GM19043 (cell line): ENCODE measurements around the gene IL18BP.

Experiments used
- ATAC-seq: cut with Tn5 transposase; IDR thresholded peaks from one replicate; pipeline ENCODE4 v1.9.1; 2021; ENCODE audit warnings: low read depth; ENCODE audit not compliant: unreplicated experiment

The IL18BP gene

DNA sequence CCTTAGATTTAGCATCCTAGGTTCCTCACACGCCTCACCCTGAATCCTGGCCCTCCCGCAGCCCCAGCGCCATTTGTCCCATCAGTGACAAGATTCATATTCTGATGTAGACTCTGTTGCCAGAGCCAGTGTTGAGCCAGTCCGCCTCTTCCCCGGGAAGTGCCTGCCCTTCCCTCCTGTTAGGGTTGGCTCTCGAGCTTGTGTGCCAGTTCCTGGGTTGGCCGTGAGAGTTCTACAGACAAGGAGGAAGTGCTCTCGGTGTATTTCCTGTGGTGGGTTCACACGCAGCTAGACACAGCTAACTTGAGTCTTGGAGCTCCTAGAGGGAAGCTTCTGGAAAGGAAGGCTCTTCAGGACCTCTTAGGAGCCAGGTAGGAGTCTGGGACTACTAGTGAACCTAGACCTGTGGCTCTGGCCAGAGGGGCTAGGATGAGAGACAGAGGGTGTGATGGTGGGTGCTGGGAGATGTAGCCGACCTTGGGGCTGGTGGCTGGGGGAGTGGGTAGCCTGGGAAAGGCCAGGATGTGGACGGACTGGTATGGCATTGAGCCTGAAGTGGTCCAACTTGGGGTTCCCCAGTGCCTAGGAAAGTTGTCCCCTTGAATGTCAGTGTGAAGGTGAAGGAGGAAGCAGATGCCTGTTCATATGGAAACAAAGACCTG is at the start of gene IL18BP:
TSS of gene IL18BP (plus strand) at position 261 of the 662 bp plus-strand sequence. CDS start 1,076 bp downstream, outside the sequence.
- peak; percentile 52 for ATAC-seq

DNA sequence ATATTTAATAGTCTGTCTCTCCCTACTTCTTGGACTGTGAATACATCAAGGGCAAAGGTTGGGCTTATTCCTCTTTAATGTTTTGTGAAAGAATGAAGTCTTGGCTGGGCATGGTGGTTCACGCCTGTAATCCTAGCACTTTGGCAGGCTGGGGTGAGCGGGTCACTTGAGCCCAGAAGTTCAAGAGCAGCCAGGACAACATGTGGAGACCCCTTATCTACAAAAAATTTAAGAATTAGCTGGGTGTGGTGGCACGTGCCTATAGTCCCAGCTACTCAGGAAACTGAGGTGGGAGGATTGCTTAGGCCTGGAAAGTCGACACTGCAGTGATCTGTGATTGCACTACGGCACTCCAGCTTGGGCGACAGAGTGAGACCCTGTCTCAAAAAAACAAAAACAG is 49.7 kb upstream of the IL18BP start:
- no peak for ATAC-seq

DNA sequence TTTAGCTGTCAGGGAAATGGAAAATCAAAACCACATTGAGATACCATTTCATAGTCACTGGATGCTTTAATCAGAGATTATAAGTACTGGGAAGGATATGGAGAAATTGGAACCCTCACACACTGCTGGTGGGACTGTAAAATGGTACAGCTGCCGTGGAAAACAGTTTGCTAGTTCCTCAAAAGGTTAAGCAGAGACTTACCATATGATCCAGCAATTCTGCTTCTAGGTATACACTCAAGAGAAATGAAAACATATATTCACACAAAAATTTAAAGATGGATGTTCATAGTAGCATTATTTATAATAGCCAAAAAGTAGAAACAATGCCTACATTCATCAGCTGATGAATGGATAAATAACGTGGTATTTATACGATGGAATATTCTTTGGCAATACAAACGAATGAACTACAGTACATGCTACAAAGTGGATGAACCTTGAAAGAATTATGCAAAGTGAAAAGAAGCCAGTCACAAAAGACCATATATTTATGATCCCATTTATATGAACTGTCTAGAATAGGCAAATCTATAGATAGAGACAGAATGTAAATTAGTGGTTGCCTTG is 46.9 kb upstream of the IL18BP start:
- no peak for ATAC-seq

DNA sequence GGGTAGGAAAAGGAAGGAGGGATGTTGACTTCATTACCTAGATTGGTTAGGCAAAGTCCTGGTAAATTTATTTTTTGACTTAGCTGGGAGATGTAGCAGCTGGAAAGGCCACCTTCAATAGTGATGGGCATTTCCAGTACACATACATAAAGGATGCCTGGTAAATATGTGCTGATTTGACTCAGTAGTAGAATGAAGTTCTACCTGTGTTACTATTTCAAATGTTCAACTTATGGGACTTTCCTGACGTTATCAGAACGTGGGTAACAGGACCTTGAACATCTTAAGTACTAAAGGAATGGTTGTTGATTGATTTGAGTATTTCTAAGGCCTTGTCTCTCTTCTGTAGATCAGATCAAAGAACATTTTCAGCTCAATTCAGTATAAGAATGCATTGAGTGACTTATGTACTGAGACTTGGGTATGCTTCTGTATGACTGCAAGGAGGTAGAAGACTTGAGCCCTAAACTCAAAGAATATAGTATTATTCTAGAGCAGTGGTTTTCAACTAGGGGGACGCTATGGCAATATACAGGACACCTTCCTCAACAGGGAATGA is 42.7 kb upstream of the IL18BP start:
- no peak for ATAC-seq

DNA sequence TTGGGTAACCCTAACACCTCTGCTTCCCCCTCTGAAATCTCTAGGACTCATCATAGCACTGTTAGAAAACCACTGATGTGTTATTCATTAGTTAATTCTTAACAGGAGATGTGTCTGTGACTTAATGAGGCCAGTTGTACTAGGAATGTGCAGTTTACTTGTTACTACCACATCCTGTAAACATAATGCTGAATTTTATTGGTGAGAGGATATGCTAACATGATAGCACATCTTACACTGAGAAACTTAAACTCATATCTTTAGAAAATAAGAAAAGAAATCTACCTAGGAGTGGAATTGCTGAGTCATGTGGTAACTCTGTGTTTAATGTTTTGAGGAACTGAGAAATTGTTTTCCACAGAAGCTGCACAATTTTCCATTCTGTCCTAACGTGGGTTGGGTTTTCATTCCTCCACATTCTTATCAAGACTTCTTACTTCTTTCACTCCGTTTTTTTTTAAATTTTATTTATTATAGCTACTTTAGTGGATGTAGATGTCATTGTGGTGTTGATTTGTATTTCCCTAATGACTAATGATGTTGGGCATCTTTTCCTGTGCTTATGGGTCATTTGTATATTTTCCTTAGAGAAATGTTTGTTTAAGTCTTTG is 36.2 kb upstream of the IL18BP start:
- ATAC-seq: peak; percentile 75

DNA sequence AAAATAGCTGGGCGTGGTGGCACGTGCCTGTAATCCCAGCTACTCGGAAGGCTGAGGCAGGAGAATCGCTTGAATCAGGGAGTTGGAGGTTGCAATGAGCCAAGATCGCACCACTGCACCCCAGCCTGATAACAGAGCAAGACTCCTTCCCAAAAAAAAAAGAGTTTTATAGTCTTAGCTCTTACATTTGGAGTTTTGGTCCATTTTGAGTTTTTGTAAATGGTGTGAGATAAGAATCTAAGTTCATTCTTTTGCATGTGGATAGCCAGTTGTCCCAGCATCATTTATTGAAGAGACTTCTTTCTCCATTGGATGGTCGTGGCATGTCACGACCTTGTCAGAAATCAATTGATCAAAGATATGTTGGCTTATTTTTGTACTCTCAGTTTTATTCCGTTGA is 35.2 kb upstream of the IL18BP start:
- no peak for ATAC-seq

DNA sequence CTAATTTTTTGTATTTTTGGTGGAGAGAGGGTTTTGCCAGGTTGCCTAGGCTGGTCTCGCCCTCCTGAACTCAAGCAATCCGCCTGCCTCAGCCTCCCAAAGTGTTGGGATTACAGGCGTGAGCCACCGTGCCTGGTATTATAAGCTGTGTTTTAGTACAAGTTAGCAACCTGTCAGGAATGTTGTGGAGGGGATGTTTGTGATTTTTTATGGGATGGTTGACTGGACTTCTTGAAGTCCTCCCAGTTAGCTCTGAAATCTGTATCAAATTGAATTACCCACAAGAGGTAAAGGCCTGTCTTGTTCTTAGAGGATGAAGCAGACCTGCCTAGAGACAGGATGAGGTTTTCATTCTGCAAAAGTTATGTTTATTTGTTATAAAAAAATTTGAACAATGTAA is 34.1 kb upstream of the IL18BP start:
- ATAC-seq: no peak

DNA sequence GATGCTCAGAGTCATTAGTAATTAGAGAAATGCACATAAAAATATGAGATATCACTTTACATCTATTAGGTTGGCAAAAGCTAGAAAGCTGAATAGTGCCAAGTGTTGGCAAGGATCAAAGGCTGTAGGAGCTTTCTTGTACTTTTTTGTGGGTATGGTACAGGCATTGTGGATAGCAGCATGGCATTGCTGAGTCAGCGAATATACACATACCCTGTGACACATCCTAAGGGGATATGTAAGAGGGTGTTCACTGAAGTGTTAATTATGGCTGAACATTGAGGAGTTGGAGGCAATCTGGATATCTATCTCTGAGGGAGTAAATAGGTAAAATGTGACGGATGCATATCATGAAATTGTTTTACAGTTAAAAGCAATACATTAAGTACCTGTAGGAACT is 27.0 kb upstream of the IL18BP start:
- no peak for ATAC-seq

DNA sequence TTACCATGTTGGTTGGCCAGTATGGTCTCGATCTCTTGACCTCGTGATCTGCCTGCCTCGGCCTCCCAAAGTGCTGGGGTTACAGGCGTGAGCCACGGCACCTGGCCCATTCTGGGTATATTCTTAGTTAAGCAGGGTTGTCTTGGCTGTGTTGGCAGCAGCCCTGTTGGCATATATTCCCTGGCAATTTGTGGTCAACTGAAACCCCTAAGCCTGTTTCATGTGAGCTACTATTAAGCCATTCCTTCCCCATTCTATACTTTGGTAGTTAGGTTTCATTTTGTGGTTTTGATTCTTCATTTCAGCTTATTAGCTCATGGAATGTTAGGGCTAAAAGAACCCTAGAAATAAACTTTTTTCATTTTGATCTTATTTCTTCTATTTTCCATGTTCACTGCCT is 22.2 kb upstream of the IL18BP start:
- ATAC-seq: no peak

DNA sequence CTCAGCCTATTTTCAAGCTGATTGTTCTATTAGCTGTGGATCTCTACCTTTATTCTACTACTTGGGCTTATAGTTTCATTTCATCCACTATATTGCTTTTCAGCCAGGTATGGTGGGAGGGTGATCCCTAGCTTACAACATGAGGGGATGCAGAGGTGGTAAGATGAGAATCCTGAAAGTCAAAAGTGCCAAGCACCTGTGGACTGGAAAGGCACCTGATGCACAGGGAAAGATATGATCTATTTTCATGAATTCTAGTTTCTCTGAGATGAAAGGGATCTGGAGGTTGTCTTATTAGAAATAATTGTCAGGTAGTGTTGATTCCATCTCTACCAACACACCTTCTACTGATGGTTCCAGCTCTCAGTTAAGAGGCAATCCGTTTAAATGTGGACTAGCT is 21.6 kb upstream of the IL18BP start:
- no peak for ATAC-seq

DNA sequence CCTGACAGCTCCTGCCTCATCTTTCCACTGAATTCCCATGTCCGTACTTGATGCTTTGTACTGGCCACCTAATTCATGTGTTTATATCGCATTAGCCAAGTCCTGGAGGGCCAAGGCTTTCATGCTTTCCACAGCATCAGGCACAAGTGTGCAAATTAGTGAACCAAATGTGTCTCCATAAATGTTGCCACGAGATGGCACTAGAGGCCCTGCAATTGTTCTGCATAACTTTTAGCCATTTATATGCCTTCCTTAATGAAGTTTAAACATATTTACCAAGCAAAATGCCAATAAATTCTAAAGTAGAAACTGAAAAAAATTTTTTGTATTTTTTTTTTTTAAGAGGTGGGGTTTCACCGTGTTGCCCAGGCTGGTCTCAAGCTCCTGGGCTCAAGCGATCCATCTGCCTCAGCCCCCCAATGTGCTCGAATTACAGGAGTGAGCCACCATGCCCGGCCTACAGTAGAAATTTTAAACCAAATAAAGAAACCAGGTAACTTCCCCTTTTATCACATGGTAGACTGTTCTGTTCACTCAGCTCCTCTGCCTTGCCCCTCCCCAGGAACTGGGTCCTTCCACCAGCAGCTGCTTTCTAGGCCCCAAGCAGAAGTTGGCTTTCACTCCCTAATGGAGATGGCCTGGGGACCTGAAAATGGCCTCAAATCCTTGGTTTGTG is 20.8 kb upstream of the IL18BP start:
- ATAC-seq: no peak

DNA sequence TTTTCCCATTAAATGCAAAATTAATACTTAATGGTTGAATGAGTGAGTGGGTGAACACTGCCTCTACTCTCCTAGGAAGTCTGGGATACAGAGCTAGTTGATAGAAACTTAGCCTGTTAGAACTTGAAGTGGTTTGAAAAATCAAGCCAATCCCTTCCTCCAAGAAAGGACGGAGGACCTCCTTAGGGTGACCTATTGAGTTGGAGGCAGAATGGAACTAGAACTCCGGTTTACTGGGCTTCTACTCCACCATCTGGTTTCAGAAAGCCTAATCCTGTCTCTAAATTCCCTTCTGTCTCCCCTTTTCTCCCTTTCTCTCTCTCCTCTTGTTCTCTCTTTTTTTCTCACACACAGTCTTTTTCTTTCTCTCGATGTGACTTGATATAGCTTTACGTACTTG is 19.6 kb upstream of the IL18BP start:
- no peak for ATAC-seq

DNA sequence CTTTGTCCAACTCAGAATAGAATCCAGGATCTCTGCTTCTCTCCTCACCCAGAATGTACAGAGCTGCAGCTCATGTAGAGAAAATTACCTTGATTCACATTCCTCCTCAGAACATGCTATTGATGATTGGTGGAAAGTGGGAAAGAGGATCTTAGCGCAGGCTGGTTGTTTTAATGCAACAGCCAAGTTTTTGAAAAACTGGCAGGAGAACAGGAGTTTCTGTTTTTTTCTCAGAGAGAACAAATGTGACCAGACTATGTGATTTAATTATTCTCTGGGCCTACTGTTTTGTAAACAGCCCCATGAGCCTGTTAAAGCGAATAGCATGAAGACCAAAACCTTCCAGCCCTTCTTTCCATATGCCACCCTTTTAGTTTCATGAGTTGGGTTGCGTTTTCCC is 19.1 kb upstream of the IL18BP start:
- ATAC-seq: no peak

DNA sequence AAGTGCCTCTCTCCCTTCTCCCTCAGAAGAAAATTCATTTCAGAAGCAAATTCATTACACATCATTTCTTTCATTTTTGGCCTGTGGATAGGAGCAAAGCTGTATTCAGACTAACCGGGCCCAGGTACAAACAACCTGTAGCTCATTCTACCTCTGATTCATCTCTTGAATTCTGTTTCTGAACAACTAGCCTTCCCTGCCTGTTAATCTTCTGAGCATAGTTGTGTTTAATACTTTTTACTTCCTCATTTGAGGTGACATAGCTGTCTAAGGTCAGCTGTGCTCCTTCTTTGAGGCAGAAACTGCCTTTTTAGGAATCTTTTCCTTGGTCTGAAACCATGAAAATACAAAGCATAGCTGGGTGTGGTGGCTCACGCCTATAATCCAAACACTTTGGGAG is 12.6 kb upstream of the IL18BP start:
- ATAC-seq: no peak

DNA sequence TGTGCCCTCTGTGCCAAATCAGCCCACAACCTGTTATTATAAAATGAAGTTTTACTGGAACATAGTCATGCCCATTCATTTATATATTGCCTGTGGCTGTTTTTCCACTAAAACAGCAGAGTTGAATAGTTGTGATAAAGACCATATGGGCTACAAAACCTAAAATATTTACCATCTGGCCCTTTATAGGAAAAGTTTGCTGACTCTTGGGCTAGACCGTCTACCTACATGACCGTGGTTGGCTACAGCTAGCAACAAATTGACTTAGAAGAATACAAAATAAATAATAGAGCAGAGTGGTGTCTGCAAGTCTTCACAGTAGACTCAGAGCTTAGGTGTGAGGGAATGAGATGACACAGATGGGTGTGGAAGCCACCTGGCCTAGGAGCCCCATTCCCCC is 11.2 kb upstream of the IL18BP start:
- no peak for ATAC-seq

DNA sequence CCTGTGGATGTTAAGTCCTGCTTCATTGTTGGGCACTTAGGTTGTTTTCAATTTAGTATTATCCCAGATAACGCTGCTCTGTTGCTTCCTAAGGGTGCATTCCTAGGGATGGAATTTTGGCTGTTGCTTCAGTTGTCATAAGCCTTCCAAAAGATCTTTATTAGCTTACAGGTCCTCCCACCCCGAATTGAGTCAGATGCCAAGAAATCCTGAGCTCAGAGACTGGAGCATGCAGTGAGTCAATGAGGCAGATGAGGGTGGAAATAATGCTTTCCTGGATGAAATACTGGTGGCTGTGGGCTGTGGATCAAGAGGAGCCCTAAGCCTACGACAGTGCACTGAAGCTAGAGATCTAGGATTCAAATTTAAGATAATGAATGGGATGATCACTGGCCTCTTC is 10.7 kb upstream of the IL18BP start:
- no peak for ATAC-seq

DNA sequence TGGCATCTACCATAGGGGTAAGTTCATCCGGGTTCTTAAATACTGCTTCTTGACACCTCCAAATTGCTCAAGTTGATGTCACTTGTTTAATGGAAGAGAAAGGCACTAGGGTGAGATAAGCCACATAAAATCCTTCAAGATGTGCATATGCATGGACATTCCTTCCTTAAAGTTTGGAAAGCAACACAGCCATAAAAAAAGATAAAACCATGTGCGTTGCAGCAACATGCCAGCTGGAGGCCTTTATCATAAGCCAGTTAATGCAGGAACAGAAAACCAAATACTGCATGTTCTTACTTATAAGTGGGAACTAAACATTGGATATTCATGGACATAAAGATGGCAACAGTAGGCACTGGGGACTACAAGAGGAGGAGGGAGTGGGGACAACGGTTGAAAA is 8.0 kb upstream of the IL18BP start:
- ATAC-seq: no peak

DNA sequence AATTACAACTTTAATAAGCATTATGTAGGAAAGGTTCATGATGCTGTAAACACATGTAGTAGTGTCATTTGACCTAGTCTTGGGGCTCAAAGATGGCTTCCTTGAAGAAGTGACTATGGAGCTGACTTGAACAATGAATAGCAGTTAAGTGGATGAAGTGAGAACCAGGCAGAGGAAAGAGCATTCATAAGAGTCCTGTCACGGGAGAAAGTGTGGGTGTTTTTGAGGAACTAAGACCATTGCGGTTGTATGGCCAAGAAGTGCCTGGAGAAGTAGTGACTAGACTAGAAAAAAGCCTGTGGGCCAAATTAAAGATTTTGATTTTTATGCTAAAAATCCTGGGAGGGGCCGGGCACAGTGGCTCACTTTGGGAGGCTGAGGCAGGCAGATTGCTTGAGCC is 7.2 kb upstream of the IL18BP start:
- peak; percentile 84 for ATAC-seq

DNA sequence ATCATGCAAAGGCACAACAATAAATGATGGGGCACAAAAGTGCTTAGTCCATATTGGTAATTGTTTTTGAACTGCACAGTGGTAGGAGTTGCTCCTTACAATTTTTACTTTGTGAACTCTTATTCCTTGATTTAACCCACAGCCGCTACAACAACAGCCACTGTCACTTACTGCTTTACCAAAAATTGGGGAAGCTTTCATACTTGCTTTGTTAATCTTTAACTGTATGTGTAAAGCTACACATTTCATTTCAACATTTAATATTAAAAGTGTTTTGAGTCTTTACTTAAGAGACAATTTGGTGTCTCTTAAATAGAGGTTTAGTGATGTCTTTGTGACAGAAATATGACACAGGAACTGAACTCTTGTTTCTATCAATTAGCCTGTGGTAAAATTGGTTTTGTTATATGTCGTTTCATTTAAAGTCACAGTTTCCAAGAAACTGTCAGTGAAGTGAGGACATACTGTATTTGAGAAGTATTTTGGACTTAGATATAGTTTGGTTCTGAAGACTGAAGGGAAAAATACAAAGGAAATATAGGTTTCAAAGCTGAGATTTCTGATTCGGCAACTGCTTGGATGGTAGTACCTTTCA is 6.5 kb upstream of the IL18BP start:
- ATAC-seq: no peak

DNA sequence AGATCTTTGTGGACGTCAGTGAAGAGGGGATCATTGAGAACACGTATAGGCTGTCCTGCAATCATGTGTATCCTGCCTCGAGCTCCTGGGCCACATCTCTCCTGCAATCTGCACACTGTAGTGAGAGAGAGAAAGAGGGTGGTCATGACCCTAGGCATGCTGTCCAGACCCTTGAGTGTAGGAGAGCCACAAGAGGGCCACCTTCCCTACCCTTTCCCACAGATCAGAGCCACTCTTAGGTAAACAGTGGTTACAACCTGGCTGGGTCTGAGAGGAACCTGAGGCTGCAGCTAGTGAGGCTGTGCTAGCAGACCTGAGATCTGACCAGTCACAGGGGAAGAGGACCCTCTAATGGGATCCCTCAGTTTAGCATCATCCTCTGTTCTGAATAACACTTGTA is 3.9 kb upstream of the IL18BP start:
- no peak for ATAC-seq

DNA sequence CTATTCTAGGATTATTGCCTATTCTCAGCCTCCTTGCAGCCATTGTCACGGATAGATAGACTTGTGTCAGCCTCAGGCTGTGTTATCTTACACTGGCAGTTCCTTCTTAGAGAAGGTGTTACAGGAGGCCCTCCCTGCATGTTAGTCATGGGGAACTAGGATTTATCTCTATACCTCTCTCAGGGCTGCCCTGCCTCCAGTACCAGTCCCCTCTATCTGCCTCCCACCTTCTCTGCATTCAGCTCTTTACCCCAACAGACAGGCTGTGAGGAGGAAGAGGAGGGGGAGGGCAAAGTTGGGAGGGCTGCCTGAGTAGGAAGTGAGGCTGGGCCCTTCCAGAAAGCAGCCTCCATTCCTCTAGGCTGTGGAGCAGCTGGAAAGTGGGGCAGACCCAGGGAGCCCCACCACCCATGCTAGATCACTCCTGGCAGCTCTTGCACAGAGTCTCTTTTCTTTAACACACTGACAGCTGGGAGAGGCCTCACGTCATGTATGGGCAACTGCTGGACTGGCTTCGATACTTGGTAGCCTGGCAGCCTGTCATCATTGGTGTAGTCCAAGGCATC is 2.9 kb upstream of the IL18BP start:
- no peak for ATAC-seq
